Stimulated activated CD8-positive, alpha-beta memory T cell treated with anti-CD3 and anti-CD28 coated beads, Interleukin-4, amount 100 ng/mL, for 1 hour (primary cell): ENCODE results near the gene COX8C.
"Not testable (repeated sequence)": the region's sequence is repeated elsewhere in the genome, so short reads cannot be mapped to it uniquely, and the experiment has no call there.

Experiments
- DNase-seq, 2 donors: peaks; one replicate each; pipeline ENCODE4 v3.0.0-alpha.2; 2020; ENCODE audit warnings: low read depth in 2 of 2, low spot score in 1 of 2

The COX8C gene

DNA sequence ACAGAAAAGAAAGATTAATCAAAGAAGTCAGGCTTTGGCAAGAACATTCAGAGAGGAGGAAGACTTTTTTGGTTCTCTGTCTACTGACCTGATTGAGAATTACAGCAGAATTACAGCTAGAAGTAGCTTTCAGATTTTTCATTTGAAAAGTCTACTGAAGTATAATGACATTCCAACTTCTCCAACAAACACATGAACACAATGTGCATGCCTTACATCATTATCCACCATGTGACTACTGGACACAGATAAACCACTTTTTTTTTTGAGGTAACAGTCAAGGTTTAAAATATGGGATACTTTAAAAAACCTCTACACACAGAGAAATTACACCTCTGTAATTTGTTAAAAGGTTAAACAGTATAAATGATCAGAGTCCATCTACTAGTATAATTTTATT is 26.5 kb upstream of the COX8C start:
- DNase-seq = no peak

DNA sequence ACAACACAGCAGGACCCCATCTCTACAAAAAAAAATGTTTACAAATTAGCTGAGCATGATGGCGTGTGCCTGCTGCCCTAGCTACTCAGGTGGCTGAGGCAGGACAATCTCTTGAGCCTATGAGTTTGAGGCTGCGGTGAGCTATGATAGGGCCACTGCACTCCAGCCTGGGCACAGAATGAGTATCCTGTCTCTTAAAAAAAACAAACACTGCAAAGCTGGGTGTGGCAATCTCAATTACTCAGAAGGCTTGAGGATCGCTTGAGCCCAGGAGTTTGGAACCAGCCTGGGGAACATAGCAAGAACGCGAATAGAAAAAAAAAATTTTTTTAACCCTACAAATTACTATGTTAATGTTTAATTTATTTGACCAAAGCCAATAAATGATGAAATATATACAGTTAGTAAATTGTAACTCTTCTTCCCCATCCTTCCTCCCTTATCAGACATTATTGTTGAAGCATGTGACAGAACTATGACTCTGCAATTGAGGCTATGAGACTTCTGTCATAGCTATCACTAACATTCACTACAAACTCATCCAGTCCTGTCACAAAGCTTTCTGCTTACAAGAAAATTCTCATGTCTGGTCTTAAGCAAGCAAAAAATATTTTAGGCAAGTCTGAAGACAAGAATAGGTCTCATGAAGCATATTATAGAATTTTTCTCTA is 23.9 kb upstream of the COX8C start:
- no peak for DNase-seq

DNA sequence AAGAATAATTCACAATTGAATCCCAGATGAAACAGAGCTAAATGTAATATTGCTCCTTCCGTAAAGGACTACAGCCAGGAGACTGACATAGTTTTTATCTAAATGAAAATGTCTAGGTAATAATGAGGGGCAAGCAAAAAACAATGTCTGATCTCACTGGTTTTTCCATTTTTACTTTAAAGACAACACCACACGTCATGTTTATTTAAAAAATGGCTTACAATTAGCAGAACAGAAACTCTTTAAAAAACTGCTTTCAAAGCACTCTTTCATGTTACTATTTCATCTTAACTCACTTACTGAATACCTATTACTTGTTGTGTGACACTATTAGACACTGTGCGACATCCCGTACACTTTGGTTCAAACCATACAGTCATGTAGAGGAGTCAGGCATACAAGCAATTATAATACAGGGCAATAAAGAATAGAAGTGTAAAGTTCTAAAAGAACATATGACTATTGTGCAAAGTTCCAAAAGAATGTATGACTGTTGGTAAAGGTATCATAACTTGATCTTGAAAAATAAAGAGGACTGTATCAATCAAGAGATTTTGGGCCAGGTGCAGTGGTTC is 23.3 kb upstream of the COX8C start:
- DNase-seq = no peak

DNA sequence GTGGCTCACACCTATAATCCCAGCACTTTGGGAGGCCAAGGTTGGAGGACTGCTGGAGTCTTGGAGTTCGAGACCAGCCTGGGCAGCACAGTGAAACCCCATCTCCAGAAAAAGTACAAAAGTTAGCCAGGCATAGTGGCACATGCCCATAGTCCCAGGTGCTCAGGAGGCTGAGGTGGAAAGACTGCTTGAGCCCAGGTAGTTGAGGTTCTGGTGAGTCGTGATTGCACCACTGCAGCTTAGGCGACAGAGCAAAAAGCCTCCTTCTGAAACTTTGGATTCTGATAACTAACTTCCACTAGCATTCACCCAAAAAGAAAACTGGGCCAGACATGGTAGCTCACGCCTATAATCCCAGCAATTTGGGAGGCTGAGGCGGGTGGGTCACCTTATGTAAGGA is 20.8 kb upstream of the COX8C start:
- no peak for DNase-seq

- no peak for DNase-seq
Observed at GRCh38 chr14:93328546-93328945, 18.4 kb upstream of the COX8C start.

- no peak for DNase-seq
Observed at GRCh38 chr14:93329965-93330608, 16.9 kb upstream of the COX8C start.

- DNase-seq = no peak
Observed at GRCh38 chr14:93330609-93331000, 16.4 kb upstream of the COX8C start.

GRCh38 chr14:93331002-93331727 is 15.8 kb upstream of the COX8C start:
- DNase-seq = no peak

DNA sequence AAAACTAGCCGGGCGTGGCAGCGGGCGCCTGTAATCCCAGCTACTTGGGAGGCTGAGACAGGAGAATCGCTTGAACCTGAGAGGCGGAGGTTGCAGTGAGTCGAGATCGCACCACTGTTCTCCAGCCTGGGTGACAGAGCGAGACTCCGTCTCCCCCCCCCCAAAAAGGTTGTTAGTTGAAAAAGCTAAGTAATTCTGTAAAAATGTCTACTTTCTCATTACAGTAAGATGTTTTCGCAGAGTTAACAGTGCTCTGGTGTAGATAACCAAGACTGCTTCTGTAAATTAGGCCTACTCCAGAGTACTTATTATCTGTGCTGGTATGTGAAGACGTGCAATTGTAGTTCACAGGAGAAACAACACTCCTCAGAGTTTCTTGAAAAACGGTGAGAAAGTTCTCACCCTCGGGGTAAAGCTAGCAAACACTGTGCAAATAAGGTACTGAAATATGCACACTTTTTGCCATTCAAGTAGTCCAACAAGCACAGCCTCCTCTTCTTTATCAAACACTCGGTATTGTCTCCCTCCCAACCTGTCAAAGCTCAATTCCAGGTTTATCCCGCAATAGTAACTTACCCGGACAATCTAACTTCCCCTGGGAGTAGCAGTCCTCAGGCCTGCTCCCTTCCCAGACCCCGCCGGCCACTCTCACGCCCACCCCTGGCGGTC is 15.1 kb upstream of the COX8C start:
- no peak for DNase-seq

DNA sequence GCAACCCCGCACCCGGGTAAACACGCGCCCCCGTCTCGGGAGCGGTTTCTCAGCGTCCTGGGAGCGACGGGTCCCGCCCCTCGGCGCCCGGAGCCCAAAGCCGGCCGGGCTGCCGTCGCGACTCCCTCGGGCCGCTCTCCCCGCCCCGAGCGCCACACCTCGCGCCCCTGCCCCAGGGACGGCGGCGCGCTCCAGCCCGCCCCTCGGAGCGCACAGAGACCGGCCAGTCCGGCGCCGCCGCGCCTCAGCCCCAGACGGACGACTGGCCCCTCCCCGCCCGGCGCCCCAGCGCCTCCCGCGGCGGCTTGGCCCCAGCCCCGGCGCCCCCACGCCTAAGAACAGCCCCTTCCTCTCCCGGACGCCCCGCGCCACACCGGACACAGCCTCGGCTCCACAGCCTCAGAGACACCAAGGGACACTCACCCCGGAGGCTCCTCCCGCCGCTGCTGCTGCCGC is 14.6 kb upstream of the COX8C start:
- DNase-seq = no peak

- peak; percentile 89 for DNase-seq
Observed at GRCh38 chr14:93332853-93333630, 13.9 kb upstream of the COX8C start, which contains the start of gene BTBD7. Gene BTBD7, minus strand, starts transcription at chr14:93333036. Its CDS starts 36,985 bp downstream, at chr14:93296051.

- no peak for DNase-seq
Observed at GRCh38 chr14:93333631-93334103, 13.3 kb upstream of the COX8C start.

DNA sequence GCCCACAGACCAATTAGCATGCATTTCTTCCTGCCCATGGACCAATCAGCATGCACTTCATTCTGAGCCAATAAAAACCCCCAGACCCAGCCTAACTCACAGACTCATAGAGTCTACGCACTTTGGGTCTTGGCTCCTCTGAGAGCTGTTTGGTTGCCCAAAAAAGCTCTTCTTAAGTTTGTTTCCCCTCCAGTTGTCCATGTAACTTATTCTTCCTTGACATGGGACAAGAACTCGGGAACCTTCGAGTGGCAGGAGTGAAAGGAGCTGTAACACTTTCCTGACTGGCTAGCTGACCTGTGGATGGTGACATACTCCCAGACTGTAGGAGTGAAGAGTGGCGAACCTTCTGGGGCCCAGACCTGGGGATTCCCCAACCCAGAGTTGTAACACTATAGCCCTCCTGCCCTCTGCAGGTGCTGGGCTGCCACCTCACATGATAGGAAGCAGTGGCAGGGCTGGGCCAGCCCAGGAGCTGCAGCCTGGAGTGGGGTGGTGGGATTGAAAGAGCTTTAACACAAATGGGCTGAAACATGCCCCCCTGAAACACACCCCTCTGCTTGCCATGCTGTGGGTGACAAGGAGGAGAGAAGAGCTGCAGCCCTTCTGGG is 9.7 kb upstream of the COX8C start:
- DNase-seq = no peak

DNA sequence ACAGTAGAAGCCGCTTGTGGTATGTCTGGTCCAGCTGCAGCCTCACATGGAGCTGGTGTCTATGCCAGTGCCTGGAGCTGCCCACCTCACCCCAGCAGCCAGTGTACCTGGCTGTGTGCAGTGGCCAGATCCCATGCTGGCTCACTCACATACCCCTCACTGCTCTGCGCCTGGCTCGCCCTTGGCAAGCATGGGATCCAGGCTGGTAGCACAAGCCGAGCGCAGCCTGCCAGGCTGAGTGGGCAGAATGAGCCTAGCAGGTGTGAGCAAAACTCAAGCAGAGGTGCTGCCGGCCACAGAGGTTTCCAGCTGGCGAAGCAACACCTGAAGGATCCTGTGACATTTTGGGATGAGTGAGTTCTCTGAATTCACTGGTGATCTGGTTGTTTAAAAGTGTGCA is 9.1 kb upstream of the COX8C start:
- no peak for DNase-seq

GRCh38 chr14:93343266-93343665 is 3.7 kb upstream of the COX8C start:
- DNase-seq = no peak

DNA sequence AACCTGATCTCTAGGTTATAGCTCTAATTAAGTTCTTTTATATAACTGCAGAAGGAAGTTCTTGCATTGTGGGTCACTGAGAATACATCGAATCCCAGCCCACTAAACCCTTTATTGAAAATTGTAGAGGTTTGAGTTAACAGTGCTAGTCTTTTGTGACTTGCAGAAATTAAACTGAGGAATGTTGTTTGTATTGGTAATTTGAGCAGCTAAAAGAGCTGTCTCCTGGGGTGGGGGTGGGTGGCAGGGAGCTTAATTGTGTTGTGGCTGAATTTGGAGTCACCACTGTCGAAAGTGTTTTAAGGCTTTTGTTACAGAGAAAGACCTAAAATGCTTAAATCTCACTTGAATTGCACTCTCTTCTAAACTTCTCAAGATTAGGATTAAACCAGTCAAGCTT is 3.2 kb upstream of the COX8C start:
- DNase-seq = no peak

- no peak for DNase-seq
Observed at GRCh38 chr14:93347850-93348249, 868 bp downstream of the COX8C start.

DNA sequence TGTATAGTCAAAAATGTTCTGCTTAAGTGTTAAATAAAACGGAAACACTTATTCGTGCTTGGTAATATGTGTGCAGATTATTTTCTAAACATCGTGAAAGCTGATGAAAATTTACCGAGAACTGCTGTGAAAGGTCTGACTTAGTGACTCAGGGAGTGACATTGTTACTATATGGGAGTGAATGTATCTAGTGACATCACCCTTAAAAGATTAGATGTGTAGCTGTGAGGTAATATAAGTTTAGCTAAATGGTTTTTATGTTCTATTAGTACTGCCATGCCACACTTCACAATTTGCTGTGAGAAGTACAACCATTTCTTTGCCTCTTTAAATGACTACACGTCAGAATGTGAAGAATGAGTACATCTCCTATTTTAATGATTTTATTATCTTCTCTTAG is 1.3 kb downstream of the COX8C start:
- DNase-seq = no peak

- DNase-seq = not testable (repeated sequence)
Observed at GRCh38 chr14:93354873-93355272, 7.9 kb downstream of the COX8C start.
